Endothelial cell of umbilical vein (primary cell): Measurements from ENCODE around the gene LRP5.

Experiments used
- EZH2 ChIP-seq: IDR thresholded peaks from 2 replicates; pipeline ENCODE4 v1.6.1; 2012; ENCODE audit warnings: borderline replicate concordance, low read depth, mild to moderate bottlenecking, moderate library complexity, low read length, inconsistent platforms; ENCODE audit not compliant: severe bottlenecking
- GATA2 ChIP-seq: IDR thresholded peaks from 2 replicates; pipeline ENCODE4 v1.7.0; 2011; ENCODE audit warnings: low read depth, mild to moderate bottlenecking, moderate library complexity, mixed read lengths, low read length; ENCODE audit not compliant: insufficient read length, insufficient read depth
- JUN ChIP-seq: IDR thresholded peaks from 2 replicates; pipeline ENCODE4 v1.6.1; 2011; ENCODE audit warnings: borderline replicate concordance, low read depth; ENCODE audit not compliant: insufficient read length, insufficient read depth
- POLR2A ChIP-seq: IDR thresholded peaks from 2 replicates; pipeline ENCODE4 v1.6.1; 2012; ENCODE audit warnings: low read depth, mild to moderate bottlenecking, control low read depth, low read length
- POLR2AphosphoS5 ChIP-seq: IDR thresholded peaks from 2 replicates; pipeline ENCODE4 v1.6.1; 2012; ENCODE audit warnings: low read depth, mild to moderate bottlenecking, control low read depth, low read length, moderate library complexity; ENCODE audit not compliant: insufficient read depth
- TF ChIP-seq, protein P1 (sequence below), 2 donors: IDR thresholded peaks; 1 replicate in 1 of 2; 2 replicates in 1 of 2; pipeline ENCODE4 v1.5.1; 2011; ENCODE audit warnings: low read length in 2 of 2, mild to moderate bottlenecking in 2 of 2, moderate library complexity in 2 of 2, control low read depth in 1 of 2, inconsistent platforms in 1 of 2, low read depth in 1 of 2; ENCODE audit not compliant: insufficient read depth in 1 of 2; ENCODE audit errors: extremely low read depth in 1 of 2
- TF ChIP-seq, protein P2 (sequence below): IDR thresholded peaks from 2 replicates; pipeline ENCODE4 v1.6.1; 2011; ENCODE audit not compliant: insufficient read depth, insufficient read length

DNA sequence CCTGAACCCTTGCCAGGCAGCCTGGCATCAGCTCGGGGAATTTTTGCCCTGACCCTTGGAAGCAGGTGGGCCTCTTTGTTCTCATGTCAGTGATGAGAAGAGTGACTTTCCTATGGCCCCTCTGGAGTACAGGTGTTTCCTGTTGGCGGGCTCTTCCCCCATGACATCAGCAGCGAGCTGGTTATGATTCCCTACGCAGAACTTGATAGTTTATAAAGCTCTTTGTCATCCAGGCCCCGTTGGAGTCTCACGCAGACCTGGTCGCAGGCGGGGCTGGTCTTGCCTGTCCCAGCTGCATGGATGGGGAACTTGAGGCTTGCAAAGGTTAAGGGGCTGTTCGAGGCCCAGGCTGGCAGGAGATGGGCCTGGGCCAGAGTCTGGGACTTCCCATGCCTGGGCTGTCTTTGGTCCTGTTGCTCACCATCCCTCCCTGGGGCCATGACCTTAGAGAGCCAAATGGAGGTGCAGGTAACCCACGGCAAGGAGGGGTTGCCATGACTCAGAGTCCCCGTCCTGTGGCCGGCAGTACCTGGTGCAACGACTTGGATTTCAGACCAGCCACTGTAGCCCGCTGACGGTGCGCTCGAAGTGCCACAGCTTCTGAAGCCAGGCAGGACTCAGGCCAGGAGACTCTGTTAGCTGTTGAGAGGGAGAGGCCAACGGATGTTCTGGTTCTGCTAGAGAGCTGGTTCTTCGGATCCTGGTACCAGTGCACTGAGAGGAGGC is 102.3 kb downstream of the LRP5 start:
- TF ChIP-seq POLR2A: no peak
- TF ChIP-seq EZH2: no peak
- TF ChIP-seq, protein P1, sequence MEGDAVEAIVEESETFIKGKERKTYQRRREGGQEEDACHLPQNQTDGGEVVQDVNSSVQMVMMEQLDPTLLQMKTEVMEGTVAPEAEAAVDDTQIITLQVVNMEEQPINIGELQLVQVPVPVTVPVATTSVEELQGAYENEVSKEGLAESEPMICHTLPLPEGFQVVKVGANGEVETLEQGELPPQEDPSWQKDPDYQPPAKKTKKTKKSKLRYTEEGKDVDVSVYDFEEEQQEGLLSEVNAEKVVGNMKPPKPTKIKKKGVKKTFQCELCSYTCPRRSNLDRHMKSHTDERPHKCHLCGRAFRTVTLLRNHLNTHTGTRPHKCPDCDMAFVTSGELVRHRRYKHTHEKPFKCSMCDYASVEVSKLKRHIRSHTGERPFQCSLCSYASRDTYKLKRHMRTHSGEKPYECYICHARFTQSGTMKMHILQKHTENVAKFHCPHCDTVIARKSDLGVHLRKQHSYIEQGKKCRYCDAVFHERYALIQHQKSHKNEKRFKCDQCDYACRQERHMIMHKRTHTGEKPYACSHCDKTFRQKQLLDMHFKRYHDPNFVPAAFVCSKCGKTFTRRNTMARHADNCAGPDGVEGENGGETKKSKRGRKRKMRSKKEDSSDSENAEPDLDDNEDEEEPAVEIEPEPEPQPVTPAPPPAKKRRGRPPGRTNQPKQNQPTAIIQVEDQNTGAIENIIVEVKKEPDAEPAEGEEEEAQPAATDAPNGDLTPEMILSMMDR (IDR thresholded peaks at IDR 0.05; ENCODE audit: extremely low read depth in 1 of 2, insufficient read depth in 1 of 2, low read depth in 1 of 2, low read length in 2 of 2): no peak
- no peak for TF ChIP-seq POLR2AphosphoS5
- TF ChIP-seq, protein P2, sequence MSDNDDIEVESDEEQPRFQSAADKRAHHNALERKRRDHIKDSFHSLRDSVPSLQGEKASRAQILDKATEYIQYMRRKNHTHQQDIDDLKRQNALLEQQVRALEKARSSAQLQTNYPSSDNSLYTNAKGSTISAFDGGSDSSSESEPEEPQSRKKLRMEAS: no peak
- TF ChIP-seq JUN: no peak
- TF ChIP-seq GATA2: no peak
